GM21515 (cell line): Measurements from ENCODE around the gene USP15.

Source experiments
- ATAC-seq: cut with Tn5 transposase; IDR thresholded peaks from one replicate; pipeline ENCODE4 v1.9.1; 2021; ENCODE audit not compliant: unreplicated experiment

USP15 gene

GRCh38 chr12:62256408-62257096 is 3.7 kb upstream of the USP15 start:
- no peak for ATAC-seq

GRCh38 chr12:62258231-62258630 is 2.0 kb upstream of the USP15 start:
- no peak for ATAC-seq

GRCh38 chr12:62258941-62259630 is 1.1 kb upstream of the USP15 start:
- ATAC-seq: no peak

DNA sequence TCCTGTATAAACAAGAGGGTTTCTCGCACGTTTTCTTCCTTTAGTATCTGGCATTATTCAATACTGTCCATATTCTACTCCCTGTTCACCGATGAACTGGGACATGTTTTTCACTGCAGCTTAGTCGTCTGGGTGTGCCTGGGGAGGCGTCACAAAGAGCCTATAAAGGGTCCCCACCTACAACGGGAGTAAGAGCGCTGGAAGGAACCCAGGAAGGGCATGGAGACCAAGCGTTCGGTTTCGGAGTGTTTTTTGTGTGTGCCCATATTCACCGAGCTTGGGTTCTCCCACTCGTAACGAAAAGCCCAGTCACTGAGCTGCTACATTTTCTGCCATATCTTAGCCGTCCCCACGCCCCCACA is 592 bp upstream of the USP15 start:
- ATAC-seq: peak; percentile 12

DNA sequence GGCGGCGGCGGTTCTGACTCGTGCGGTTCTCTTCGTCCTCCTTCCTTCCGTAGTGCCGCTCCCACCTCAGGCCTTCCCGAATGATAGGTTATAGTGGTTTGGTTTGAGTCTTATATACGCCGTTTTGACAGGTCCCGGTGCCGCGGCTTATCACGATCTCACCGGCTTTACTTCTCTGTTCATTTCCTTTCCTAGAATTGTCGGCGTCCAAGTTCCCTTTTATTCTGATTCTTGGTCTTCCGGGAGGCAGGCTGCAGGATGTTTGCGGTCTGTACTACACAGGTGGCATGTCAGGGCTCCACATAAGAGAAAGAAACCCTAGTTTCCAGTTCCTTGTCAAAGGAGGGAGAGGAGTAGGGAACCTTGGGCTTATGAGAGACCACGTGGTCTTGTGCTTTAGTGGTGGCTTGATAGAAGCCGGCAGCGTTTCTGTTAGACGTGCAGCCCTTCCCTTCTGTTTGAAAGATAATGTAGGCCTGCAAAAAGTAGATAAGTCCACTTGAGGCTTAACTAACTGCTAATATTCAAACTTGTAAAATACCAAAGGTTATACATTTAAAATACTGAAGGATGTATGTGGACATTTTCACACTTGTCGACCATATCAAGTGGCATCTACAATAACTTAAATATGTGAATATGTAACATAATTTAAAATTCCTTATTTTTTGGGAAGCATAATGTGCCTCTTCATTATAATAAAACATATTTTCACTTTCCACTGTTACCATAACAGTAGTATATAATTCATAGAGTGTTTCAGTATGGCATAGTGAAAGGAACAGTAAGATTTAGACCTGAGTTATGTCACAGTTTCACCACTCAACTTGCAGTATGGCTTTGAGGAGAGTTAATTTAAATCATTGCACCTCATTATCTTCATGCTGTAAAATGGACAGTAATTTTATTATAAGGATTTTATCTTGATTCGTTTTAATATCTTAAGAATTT is 804 bp downstream of the USP15 start:
- peak; percentile 57 for ATAC-seq

- ATAC-seq: no peak
These were observed 1.8 kb downstream of the USP15 start for GRCh38 chr12:62261876-62262517.

- no peak for ATAC-seq
These were observed 3.0 kb downstream of the USP15 start for GRCh38 chr12:62263232-62263631.

DNA sequence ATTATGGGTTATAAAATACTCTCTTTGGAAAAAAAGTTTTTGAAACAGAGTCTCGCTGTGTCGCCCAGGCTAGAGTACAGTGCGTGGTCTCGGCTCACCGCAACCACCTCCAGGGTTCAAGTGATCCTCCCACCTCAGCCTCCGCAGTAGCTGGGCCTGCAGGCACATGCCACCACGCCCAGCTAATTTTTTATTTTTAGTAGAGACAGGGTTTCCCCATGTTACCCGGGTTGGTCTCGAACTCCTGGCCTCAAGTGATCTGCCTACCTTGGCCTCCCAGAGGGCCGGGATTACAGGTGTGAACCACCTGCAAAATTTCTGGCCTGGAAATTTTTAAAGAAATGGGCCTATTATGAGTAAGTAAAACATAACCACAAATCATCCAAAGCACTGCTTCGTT is 3.8 kb downstream of the USP15 start:
- ATAC-seq: no peak

DNA sequence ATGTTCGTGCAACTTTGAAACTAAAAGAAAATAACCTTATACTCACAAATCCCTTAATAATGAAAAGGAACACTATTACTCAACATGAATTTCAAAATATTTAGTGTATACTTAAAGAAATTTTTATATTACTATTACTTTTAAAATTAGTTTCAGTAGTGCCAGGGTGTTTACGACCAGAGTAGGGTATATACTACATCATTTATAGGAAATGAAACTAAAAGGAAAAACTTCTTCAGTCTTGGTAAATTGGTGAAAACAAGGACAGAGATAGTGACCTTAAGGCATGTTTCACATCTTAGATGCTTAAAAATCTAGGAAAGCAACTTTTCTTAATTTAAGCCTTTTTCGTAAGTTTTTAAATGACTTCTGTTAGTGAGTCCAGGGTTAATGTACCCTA is 4.5 kb downstream of the USP15 start:
- no peak for ATAC-seq

DNA sequence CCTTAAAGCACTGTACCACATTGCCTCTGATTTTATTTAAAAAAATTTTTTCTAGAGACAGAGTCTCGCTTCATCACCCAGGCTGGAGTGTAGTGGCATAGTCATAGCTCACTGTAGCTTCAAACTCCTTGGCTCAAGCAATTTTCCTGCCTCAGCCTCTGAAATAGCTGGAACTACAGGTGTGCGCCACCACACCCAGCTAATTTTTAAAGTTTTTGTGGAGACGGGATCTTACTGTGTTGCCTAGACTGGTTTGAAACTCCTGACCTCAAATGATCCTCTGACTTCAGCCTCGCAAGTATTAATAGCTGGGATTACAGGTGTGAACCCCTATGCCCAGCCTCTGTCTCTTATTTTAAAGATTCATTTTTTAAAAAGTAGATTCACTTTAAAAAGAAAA is 5.3 kb downstream of the USP15 start:
- no peak for ATAC-seq

DNA sequence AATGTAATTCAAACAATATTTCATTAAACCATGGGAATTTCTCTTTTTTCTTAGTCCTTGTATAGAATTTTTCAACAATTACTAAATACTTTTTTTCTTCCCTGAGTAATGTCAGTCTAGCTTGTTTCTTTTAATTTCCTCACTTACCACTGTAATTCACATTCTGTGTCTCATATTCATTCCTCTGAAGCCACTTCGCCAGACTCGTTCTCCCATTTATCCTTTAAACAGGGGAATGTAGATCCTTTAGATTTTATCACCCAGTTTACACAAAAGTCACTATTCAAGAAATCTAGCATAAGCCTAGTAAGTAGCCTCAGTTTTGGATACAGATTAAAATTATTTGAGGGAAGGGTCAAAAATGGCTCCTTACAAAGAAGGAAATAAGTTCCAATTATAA is 6.8 kb downstream of the USP15 start:
- no peak for ATAC-seq

DNA sequence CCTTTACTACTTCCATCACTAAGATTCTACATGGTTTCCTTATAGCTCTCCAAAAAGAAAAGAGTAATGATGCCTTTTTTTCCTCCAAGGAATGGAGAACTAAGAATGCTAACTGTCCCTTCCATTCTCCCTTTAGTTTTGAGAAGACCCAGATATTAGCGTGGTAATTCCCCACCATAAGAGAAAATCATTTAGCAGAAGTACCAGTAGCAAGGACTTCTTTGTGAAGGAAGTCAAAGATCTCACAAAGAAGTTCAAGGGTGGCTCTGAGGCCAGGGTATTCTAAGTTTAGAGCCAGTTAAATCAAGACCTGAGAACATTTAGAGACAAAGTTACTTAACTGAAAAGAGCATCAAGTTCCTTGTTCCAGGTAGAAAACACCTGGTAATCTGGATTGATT is 7.3 kb downstream of the USP15 start:
- ATAC-seq: no peak

- ATAC-seq: no peak
These were observed 8.8 kb downstream of the USP15 start for GRCh38 chr12:62268956-62269355.

DNA sequence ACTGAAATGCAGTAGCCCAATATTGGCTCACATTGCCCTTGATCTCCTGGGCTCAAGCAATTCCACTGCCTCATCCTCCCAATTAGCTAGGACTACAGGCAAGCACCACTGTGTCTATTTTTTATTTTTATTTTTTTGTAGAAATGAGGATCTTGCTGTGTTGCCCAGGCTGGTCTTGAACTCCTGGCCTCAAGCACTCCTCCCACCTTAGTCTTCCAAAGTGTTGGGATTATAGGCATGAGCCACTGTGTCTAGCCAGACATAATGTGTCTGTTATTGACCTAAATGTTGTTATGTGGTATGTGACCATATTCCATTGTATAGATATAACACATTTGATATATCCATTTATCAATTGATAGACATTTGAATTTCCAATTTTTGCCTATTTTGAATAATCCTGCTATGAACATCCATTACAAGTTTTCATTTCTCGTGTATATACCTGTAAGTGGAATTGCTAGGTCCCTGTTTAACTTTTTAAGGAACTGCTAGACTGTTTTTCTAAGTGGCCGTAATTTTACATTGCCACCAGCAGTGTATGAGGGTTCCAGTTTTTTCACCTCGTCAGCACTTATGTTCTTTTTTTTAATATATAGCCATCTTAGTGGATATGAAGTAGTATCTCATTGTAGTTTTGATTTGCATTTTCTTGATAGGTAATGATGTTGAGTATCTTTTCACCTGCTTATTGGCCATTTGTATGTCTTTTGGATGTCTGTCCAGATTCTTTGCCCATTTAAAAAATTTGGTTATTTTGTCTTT is 9.4 kb downstream of the USP15 start:
- no peak for ATAC-seq

GRCh38 chr12:62270384-62270783 is 10.2 kb downstream of the USP15 start:
- no peak for ATAC-seq

DNA sequence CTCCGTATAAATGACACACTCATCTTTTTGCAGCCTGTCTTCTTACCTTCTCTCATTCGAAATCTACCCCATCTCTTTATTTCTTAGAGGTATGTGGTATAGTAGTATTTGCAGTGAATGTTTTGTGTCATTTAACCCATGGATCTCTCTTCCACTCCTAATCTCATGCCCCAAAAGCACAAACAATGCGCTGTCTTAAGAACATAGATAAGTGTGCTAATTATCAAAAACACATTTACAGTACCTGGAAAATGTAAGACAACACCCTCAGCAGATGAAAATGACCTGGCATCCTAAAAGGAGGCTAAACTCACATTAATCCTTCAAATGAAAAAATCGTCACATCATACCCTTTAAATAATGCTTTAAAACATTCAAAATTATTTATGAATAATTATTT is 10.7 kb downstream of the USP15 start:
- no peak for ATAC-seq

GRCh38 chr12:62272936-62273552 is 12.8 kb downstream of the USP15 start:
- ATAC-seq: no peak

DNA sequence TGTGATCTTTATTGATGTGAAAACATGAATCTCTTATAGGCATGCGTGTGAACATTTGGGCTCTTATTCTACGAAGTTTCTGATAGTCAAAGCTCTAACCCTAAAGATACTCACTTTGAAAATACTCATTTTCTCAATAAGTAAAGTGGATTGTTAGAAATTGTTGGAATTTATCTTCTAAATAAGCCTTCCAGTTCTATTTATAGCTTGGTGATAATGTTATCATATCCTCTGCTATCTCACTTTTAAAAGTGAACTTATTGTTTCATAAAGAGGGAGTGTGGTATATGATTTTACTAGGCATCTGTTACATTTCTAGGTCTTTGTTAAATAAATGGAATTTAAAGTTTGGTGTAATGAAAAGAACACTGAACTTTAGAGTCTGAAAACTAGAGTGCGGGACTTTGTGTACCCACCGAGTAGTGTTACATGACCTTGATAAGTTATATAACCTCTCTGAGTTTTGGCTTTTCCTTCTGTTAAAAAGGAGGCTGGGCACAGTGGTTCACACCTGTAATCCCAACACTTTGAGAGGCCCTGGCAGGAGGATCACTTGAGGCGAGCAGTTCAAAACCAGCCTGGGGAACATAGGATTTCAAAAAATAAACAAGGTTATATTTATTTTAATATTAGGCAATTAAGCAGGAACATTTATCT is 13.6 kb downstream of the USP15 start:
- no peak for ATAC-seq

DNA sequence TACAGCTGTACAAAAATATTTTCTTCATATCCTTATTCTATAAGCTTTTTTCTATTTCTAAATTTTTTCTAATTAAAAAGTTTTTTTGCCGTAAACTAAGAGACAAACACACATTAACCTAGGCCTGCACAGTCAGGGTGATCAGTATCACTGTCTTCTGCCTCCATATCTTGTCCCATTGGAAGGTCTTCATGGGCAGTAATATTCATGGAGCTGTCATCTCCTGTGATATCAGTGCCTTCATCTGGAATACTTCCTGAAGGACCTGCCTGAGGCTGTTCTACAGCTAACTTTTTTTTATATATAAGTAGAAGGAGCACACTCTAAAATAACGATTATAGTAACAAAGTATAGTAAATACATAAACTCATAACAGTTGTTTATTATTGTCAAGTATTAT is 17.8 kb downstream of the USP15 start:
- ATAC-seq: no peak

GRCh38 chr12:62279058-62279457 is 18.9 kb downstream of the USP15 start:
- ATAC-seq: no peak
